ENCODE data around the gene ANGEL2.
"Not testable (repeated sequence)": the region's sequence is repeated elsewhere in the genome, so short reads cannot be mapped to it uniquely, and the experiment has no call there.

ANGEL2 gene

GRCh38 chr1:212975111-212975918 lies 40.4 kb downstream of the ANGEL2 start:
- no peak for DNase-seq (ENCODE audit: low spot score)

- DNase-seq (ENCODE audit: low spot score) = no peak
These were observed 41.0 kb downstream of the ANGEL2 start for GRCh38 chr1:212974711-212975110.

GRCh38 chr1:212973899-212974298 lies 41.8 kb downstream of the ANGEL2 start:
- no peak for DNase-seq (ENCODE audit: low spot score)

- no peak for DNase-seq (ENCODE audit: low spot score)
These were observed 42.2 kb downstream of the ANGEL2 start for GRCh38 chr1:212973426-212973825.

GRCh38 chr1:212971312-212971711 lies 44.4 kb downstream of the ANGEL2 start:
- DNase-seq (ENCODE audit: low spot score) = no peak

GRCh38 chr1:212970085-212970484 lies 45.6 kb downstream of the ANGEL2 start:
- DNase-seq (ENCODE audit: low spot score) = no peak

- no peak for DNase-seq (ENCODE audit: low spot score)
These were observed 47.3 kb downstream of the ANGEL2 start for GRCh38 chr1:212968368-212968863.

GRCh38 chr1:212967801-212968200 lies 47.9 kb downstream of the ANGEL2 start:
- no peak for DNase-seq (ENCODE audit: low spot score)

GRCh38 chr1:212966616-212967015 lies 49.1 kb downstream of the ANGEL2 start:
- no peak for DNase-seq (ENCODE audit: low spot score)

- DNase-seq (ENCODE audit: low spot score) = not testable (repeated sequence)
These were observed 50.7 kb downstream of the ANGEL2 start for GRCh38 chr1:212964993-212965392.

GRCh38 chr1:212964102-212964501 lies 51.6 kb downstream of the ANGEL2 start:
- no peak for DNase-seq (ENCODE audit: low spot score)

GRCh38 chr1:212962509-212962908 lies 53.2 kb downstream of the ANGEL2 start:
- DNase-seq (ENCODE audit: low spot score) = no peak

- no peak for DNase-seq (ENCODE audit: low spot score)
These were observed 54.7 kb downstream of the ANGEL2 start for GRCh38 chr1:212960932-212961331.

GRCh38 chr1:212959266-212960220 lies 56.1 kb downstream of the ANGEL2 start:
- DNase-seq (ENCODE audit: low spot score) = no peak

- DNase-seq (ENCODE audit: low spot score) = no peak
These were observed 57.5 kb downstream of the ANGEL2 start for GRCh38 chr1:212958175-212958574.

- no peak for DNase-seq (ENCODE audit: low spot score)
These were observed 58.1 kb downstream of the ANGEL2 start for GRCh38 chr1:212957546-212957945.

GRCh38 chr1:212955961-212956620 lies 59.6 kb downstream of the ANGEL2 start:
- no peak for DNase-seq (ENCODE audit: low spot score)

- DNase-seq (ENCODE audit: low spot score) = no peak
These were observed 60.6 kb downstream of the ANGEL2 start for GRCh38 chr1:212955098-212955497.

- DNase-seq (ENCODE audit: low spot score) = no peak
These were observed 61.2 kb downstream of the ANGEL2 start for GRCh38 chr1:212954514-212954913.

- DNase-seq (ENCODE audit: low spot score) = no peak
These were observed 62.3 kb downstream of the ANGEL2 start for GRCh38 chr1:212953321-212953720.

GRCh38 chr1:212952641-212952976 lies 63.1 kb downstream of the ANGEL2 start:
- DNase-seq (ENCODE audit: low spot score) = no peak

GRCh38 chr1:212951947-212952640 lies 63.6 kb downstream of the ANGEL2 start:
- no peak for DNase-seq (ENCODE audit: low spot score)

All from putamen (tissue), 1 donor.